ENCODE data around the gene UCP3. TPM values are rescaled to one million over a fixed set of nuclear protein-coding genes. Genes with fewer than 3 reads are reported as not detected.

UCP3 gene
- total RNA-seq, 1 donor from 2014 or later: 3.1 TPM

DNA sequence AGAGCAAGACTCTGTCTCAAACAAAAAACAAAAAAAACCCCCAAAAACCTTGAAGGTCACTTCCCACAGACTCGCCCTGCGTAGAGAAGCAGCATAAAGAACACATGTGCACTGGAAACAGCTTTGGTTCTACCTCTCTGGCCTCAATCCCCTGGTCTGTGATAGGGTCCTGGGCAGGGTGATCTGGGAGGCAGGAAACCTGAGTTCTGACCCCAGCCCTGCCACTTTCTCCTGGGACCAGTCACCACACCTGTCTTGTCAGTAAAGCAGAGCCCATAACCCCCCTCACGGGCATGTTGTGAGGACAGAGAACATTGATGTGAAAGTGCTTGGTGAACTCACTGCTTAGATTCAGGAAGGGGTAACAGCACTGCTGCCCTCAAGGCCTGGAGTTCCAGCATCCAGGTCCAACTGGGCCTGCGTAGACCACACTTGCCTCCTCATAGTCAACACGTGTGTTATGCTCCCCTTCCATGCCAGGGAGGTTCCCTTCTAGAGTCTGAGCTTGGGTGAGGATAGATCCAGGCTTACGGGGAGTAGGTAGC, 37.6 kb downstream of the UCP3 start:
- Histone ChIP-seq H3K9me3 (no peaks in the 10 kb centered on the region), H3K27me3 (ENCODE audit: low read depth) (no peaks in the 10 kb centered on the region), H3K4me3 (no peak overlapping the region), H3K36me3 (peaks cover 20% of the 10 kb centered on the region), H3K27ac (no peak overlapping the region), H3K4me1 (peaks cover 21% of the 10 kb centered on the region)
- no peak for ATAC-seq
- intact Hi-C loops (cut with DNase I): no loop called here
- TF ChIP-seq, protein P1, sequence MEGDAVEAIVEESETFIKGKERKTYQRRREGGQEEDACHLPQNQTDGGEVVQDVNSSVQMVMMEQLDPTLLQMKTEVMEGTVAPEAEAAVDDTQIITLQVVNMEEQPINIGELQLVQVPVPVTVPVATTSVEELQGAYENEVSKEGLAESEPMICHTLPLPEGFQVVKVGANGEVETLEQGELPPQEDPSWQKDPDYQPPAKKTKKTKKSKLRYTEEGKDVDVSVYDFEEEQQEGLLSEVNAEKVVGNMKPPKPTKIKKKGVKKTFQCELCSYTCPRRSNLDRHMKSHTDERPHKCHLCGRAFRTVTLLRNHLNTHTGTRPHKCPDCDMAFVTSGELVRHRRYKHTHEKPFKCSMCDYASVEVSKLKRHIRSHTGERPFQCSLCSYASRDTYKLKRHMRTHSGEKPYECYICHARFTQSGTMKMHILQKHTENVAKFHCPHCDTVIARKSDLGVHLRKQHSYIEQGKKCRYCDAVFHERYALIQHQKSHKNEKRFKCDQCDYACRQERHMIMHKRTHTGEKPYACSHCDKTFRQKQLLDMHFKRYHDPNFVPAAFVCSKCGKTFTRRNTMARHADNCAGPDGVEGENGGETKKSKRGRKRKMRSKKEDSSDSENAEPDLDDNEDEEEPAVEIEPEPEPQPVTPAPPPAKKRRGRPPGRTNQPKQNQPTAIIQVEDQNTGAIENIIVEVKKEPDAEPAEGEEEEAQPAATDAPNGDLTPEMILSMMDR (IDR thresholded peaks at IDR 0.05): no peak
- no peak for DNase-seq

DNA sequence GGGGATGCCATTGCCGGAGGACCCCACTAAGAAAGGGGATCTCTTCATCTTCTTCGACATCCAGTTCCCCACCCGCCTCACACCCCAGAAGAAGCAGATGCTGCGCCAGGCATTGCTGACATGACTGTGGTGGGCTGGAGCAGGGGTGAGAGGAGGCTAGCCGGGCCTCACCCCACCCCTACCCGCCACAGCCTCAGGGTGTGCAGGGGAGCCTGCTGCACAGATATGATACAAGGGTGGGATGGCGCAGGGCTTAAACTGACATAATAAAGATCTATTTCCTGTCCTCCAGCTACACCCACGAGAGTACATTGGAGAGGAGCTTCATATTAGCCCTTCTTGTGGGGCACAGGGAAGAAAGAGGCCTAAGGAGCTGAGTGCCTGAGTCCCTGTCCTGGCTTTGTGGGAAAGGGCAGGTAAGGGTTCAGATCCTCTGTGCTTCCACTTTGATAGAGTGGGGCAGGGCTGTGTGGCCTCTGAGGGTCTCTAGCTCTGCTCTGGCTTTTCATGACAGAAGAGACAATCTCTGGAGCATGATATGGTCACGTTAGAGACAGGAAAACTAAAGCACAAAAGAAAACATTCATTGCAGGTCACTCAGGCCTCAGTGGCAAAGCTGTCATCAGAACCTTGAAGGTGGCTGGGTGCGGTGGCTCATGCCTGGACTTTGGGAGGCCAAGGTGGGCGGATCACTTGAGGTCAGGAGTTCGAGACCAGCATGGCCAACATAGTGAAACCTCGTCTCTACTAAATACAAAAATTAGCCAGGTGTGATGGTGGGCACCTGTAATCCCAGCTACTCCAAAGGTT, 38.7 kb downstream of the UCP3 start:
- TF ChIP-seq, protein P1 (IDR thresholded peaks at IDR 0.05): no peak
- no peaks in the 10 kb centered on the region for H3K27me3 ChIP-seq (ENCODE audit: low read depth)
- H3K4me3 ChIP-seq: no peak overlapping the region
- no peaks in the 10 kb centered on the region for H3K9me3 ChIP-seq
- DNase-seq: peak; percentile 28
- H3K4me1 ChIP-seq: peaks cover 21% of the 10 kb centered on the region
- intact Hi-C loops (cut with DNase I): no loop called here
- peaks cover 10% of the 10 kb centered on the region for H3K36me3 ChIP-seq
- ATAC-seq: peak in 1 of 2 donors; percentile 11
- H3K27ac ChIP-seq: no peak overlapping the region

DNA sequence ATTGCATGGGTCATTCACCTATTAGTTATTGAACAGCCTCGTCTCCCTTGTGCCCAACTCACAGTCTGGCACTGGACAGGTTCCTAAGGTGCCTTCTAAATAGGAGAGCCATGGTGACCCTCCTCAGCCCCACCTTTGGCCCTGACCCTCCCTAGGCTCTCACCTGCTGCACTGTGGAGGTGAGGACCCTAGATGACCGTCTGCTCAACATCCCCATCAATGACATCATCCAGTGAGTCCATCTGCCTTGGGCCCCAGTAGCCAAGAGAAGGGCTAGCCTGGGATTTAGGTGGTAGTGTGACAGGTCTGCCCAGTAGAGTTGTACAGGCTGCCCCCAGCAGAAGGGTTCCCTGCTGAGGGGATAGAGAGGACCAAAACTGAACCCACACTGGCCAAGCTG, 39.8 kb downstream of the UCP3 start:
- Histone ChIP-seq H3K4me3 (no peak overlapping the region), H3K27ac (no peak overlapping the region), H3K36me3 (no peaks in the 10 kb centered on the region), H3K9me3 (no peaks in the 10 kb centered on the region), H3K27me3 (ENCODE audit: low read depth) (no peaks in the 10 kb centered on the region), H3K4me1 (peaks cover 10% of the 10 kb centered on the region)
- ATAC-seq (no peak), DNase-seq (no peak)
- TF ChIP-seq, protein P1 (IDR thresholded peaks at IDR 0.05): no peak
- intact Hi-C loops (cut with DNase I): no loop called here

DNA sequence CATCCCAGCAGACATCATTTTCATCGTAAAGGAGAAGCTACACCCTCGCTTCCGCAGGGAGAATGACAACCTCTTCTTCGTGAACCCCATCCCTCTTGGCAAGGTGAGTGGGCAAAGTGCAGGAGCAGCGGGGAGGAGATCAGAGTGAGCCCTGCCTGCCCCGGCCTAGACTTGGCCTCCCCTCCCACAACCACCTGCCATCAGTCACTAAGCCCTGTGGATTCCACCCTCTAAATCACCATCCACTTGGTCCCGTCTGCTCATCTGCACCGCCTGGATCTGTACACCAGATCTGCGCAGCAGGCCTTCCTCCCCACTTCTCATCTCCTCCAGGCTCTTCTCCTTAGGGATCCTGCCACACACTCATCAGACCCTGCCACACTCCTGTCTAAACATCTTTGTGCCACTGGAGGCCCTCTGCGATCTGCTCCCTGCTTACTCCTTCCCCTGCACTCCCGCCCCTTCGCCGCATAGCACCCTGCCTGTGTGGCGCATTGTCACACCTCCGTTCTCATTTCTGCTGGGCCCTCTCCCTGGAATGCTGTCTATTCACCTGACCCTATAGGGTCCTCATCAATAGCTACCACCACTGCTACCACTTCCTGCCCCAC, 40.4 kb downstream of the UCP3 start:
- intact Hi-C loops (cut with DNase I): no loop called here
- TF ChIP-seq, protein P1 (IDR thresholded peaks at IDR 0.05): no peak
- no peaks in the 10 kb centered on the region for H3K9me3 ChIP-seq
- peaks cover 3% of the 10 kb centered on the region for H3K4me1 ChIP-seq
- no peaks in the 10 kb centered on the region for H3K27me3 ChIP-seq (ENCODE audit: low read depth)
- ATAC-seq: no peak
- no peak overlapping the region for H3K27ac ChIP-seq
- no peaks in the 10 kb centered on the region for H3K36me3 ChIP-seq
- peak; percentile 27 for DNase-seq
- H3K4me3 ChIP-seq: no peak overlapping the region

DNA sequence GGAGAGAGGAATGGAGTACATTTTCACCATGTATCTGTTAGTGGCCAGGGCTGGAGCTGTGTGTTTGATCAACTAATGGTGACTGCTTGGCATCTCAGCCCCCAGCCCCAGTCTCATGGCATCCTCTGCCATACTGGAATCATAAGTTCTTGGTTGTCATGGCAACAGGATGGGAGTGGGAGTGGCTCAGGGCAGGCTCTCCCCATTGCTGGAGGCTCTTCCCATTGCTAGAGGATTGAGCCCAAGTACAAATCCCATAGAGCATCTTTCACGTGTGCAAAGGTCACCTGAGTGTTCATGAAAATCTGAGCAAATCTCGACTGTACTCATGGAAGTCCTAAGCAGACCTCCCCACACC, 43.1 kb downstream of the UCP3 start:
- Histone ChIP-seq H3K27ac (no peak overlapping the region), H3K36me3 (no peaks in the 10 kb centered on the region), H3K4me3 (no peak overlapping the region), H3K4me1 (no peaks in the 10 kb centered on the region), H3K27me3 (ENCODE audit: low read depth) (no peaks in the 10 kb centered on the region), H3K9me3 (no peaks in the 10 kb centered on the region)
- intact Hi-C loops (cut with DNase I): no loop called here
- DNase-seq (no peak), ATAC-seq (no peak)
- TF ChIP-seq, protein P1 (IDR thresholded peaks at IDR 0.05): no peak
